ENCODE data around the gene ST7.

DNA sequence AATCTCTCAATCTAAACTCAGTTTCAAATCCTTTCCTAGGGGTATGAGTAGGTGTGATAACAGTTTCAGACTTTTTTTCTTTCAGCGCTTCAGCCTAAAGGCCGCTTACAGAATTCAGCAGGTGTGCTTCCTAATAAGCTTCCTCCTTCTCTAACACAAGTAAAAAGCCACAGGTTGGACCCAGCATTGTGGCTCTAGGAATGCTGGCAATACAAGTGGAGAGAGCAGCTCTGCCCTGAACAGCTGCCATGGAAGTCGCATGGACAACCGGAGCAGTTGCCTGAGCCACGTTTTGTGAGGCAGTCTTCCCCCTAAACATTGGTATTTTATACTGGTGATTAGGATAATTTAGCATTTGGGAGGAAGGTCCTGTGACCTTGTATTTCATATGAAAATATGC lies 83.5 kb downstream of the ST7 start:
- TF ChIP-seq, protein P1, sequence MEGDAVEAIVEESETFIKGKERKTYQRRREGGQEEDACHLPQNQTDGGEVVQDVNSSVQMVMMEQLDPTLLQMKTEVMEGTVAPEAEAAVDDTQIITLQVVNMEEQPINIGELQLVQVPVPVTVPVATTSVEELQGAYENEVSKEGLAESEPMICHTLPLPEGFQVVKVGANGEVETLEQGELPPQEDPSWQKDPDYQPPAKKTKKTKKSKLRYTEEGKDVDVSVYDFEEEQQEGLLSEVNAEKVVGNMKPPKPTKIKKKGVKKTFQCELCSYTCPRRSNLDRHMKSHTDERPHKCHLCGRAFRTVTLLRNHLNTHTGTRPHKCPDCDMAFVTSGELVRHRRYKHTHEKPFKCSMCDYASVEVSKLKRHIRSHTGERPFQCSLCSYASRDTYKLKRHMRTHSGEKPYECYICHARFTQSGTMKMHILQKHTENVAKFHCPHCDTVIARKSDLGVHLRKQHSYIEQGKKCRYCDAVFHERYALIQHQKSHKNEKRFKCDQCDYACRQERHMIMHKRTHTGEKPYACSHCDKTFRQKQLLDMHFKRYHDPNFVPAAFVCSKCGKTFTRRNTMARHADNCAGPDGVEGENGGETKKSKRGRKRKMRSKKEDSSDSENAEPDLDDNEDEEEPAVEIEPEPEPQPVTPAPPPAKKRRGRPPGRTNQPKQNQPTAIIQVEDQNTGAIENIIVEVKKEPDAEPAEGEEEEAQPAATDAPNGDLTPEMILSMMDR (conservative IDR thresholded peaks at IDR 0.05 in 1 of 2, IDR thresholded peaks at IDR 0.05 in 1 of 2; ENCODE audit: low read depth in 1 of 2, low read length in 2 of 2) = no peak
- TF ChIP-seq EZH2 (IDR thresholded peaks at IDR 0.05; ENCODE audit: low read length, missing control alignments) = no peak

Data from fibroblast of lung (primary cell).